HCT116 (cell line): Measurements from ENCODE around the gene OGFOD2. TPM values are rescaled to one million over a fixed set of nuclear protein-coding genes. Genes with fewer than 3 reads are reported as not detected.

Source experiments
- ATAC-seq: fragments of 200-7000 bp; cut with Tn5 transposase; 2 replicates; pipeline ENCODE4 v1.9.1; 2020; ENCODE audit warnings: mild to moderate bottlenecking, moderate library complexity
- BruUV-seq: library from RNA; stranded (reverse); fragments of 400-500 nt; replicated peaks from 2 replicates; lab custom pipeline; 2021; lab: Mats Ljungman, UMichigan
- CTCF ChIA-PET: fragments of 300-600 bp; sonication (Branson Sonifier 250); formaldehyde crosslinking; loops from one replicate; lab custom pipeline; 2021; ENCODE audit warnings: antibody characterized with exemption; lab: Charles Lee
- POLR2A ChIA-PET: fragments of 300-600, 350-600 bp; sonication (Branson Sonifier 250); formaldehyde crosslinking; loops from one replicate; lab custom pipeline; 2021; ENCODE audit warnings: antibody characterized with exemption; lab: Charles Lee
- RAD21 ChIA-PET, 2 experiments: fragments of 300-600 bp; sonication (Branson Sonifier 250); formaldehyde crosslinking; loops; one replicate each; lab custom pipeline; 2023; ENCODE audit warnings: low total read pairs in 2 of 2; ENCODE audit not compliant: uncharacterized antibody in 2 of 2, unreplicated experiment in 2 of 2, low non-redundant PET in 1 of 2; lab: Charles Lee
- DNase-seq: peaks from one replicate; pipeline ENCODE4 v3.0.0-alpha.2; 2010; ENCODE audit warnings: low read depth, low spot score
- H2AFZ ChIP-seq: fragments of 200-600 bp; shearing (Covaris generic), sonication (generic); 2 replicates; pipeline ENCODE4 v1.6.1; 2017; ENCODE audit warnings: low read depth, mixed run types, mixed read lengths, antibody characterized with exemption, low read length; ENCODE audit not compliant: poor library complexity, severe bottlenecking
- H3K27ac ChIP-seq: 2 replicates; pipeline ENCODE4 v1.5.1; 2012; ENCODE audit warnings: low read depth, low read length
- H3K27me3 ChIP-seq: fragments of 200-600 bp; sonication (generic); 2 replicates; pipeline ENCODE4 v1.6.1; 2016; ENCODE audit warnings: mixed run types, low read length, mixed read lengths; ENCODE audit not compliant: insufficient read depth
- H3K36me3 ChIP-seq, 2 experiments: fragments of 200-500 bp in 1 of 2; fragments of 200-600 bp in 1 of 2; sonication (Bioruptor generic) in 1 of 2; sonication (generic) in 1 of 2; 2 replicates each; pipeline versions ENCODE4 v1.5.1 to v1.6.1; 2014 to 2016; ENCODE audit warnings: low read length in 2 of 2, inconsistent platforms in 1 of 2, mixed read lengths in 1 of 2, mixed run types in 1 of 2; ENCODE audit not compliant: insufficient read depth in 2 of 2, control insufficient read depth in 1 of 2
- H3K4me1 ChIP-seq, 2 experiments: fragments of 200-600 bp in 1 of 2; sonication (generic) in 1 of 2; 2 replicates each; pipeline versions ENCODE4 v1.5.1 to v1.6.1; 2012 to 2017; ENCODE audit warnings: low read length in 2 of 2, inconsistent platforms in 1 of 2, mild to moderate bottlenecking in 1 of 2, mixed read lengths in 1 of 2, mixed run types in 1 of 2, moderate library complexity in 1 of 2; ENCODE audit not compliant: insufficient read depth in 2 of 2, control insufficient read depth in 1 of 2
- H3K4me2 ChIP-seq: fragments of 200-600 bp; sonication (generic); 2 replicates; pipeline ENCODE4 v1.6.1; 2017; ENCODE audit warnings: mixed run types, low read length, mixed read lengths
- H3K4me3 ChIP-seq, 2 experiments: fragments of 200-600 bp in 1 of 2; sonication (generic) in 1 of 2; replicated peaks in 1 of 2; 2 replicates each; pipeline ENCODE4 v1.5.1; 2011 to 2016; ENCODE audit warnings: low read length in 2 of 2, control low read depth in 1 of 2, low read depth in 1 of 2, mild to moderate bottlenecking in 1 of 2, mixed read lengths in 1 of 2, mixed run types in 1 of 2
- H3K79me2 ChIP-seq: fragments of 200-600 bp; sonication (generic); 2 replicates; pipeline ENCODE4 v1.6.1; 2017; ENCODE audit warnings: mild to moderate bottlenecking, mixed run types, low read length, moderate library complexity, mixed read lengths; ENCODE audit not compliant: insufficient read depth
- H3K9ac ChIP-seq: fragments of 200-600 bp; sonication (generic); 2 replicates; pipeline ENCODE4 v1.6.1; 2016; ENCODE audit warnings: low read length, mixed read lengths
- H3K9me2 ChIP-seq: fragments of 200-600 bp; sonication (generic), shearing (Covaris generic); 2 replicates; pipeline ENCODE4 v1.6.1; 2017; ENCODE audit warnings: mixed run types, mild to moderate bottlenecking, moderate library complexity; ENCODE audit not compliant: insufficient read depth
- H3K9me3 ChIP-seq, 2 experiments: fragments of 200-500 bp in 1 of 2; fragments of 200-600 bp in 1 of 2; sonication (Bioruptor generic) in 1 of 2; sonication (generic) in 1 of 2; 2 replicates each; pipeline ENCODE4 v1.6.1; 2014 to 2017; ENCODE audit warnings: low read length in 2 of 2, mixed read lengths in 2 of 2, inconsistent platforms in 1 of 2, low read depth in 1 of 2, mild to moderate bottlenecking in 1 of 2, mixed run types in 1 of 2, moderate library complexity in 1 of 2; ENCODE audit not compliant: control insufficient read depth in 1 of 2, insufficient read depth in 1 of 2
- H4K20me1 ChIP-seq: fragments of 200-600 bp; sonication (generic), shearing (Covaris generic); 2 replicates; pipeline ENCODE4 v1.6.1; 2017; ENCODE audit warnings: mixed run types, mild to moderate bottlenecking, moderate library complexity; ENCODE audit not compliant: insufficient read depth
- CBX3 ChIP-seq: IDR thresholded peaks from 2 replicates; pipeline ENCODE4 v1.6.1; 2012; ENCODE audit warnings: low read depth
- ELF1 ChIP-seq: IDR thresholded peaks from 2 replicates; pipeline ENCODE4 v1.6.1; 2012; ENCODE audit warnings: low read depth, borderline replicate concordance
- EZH2 ChIP-seq: fragments of 200-600 bp; sonication (generic); IDR thresholded peaks from 2 replicates; pipeline ENCODE4 v1.6.1; 2017; ENCODE audit warnings: antibody characterized with exemption, mixed run types
- FOSL1 ChIP-seq: IDR thresholded peaks from 2 replicates; pipeline ENCODE4 v1.6.1; 2012; ENCODE audit warnings: low read depth
- JUND ChIP-seq: IDR thresholded peaks from 2 replicates; pipeline ENCODE4 v1.6.1; 2012
- SIN3A ChIP-seq: IDR thresholded peaks from 2 replicates; pipeline ENCODE4 v1.6.1; 2012; ENCODE audit warnings: low read depth
- TCF7L2 ChIP-seq: IDR thresholded peaks from 2 replicates; pipeline ENCODE4 v1.7.0; 2011; ENCODE audit warnings: borderline replicate concordance, inconsistent platforms; ENCODE audit not compliant: insufficient read depth, insufficient read length; ENCODE audit errors: extremely low read depth
- YY1 ChIP-seq: IDR thresholded peaks from 2 replicates; pipeline ENCODE4 v1.6.1; 2011; ENCODE audit warnings: low read length, low read depth, moderate library complexity, mild to moderate bottlenecking; ENCODE audit not compliant: insufficient replicate concordance; ENCODE audit errors: extremely low read depth
- intact Hi-C: fragments of 100-400 bp; cut with micrococcal nuclease; formaldehyde crosslinking; loops from 2 replicates; pipeline ENCODE4 v1.10.0; 2022
- total RNA-seq: library from RNA; stranded (reverse); gene quantifications from one replicate; pipeline ENCODE4 v1.2.1, GENCODE V29; 2021; ENCODE audit not compliant: unreplicated experiment
- TF ChIP-seq, protein P1 (sequence below): IDR thresholded peaks from 2 replicates; pipeline ENCODE4 v1.6.1; 2012
- TF ChIP-seq, protein P2 (sequence below): IDR thresholded peaks from 2 replicates; pipeline ENCODE4 v1.6.1; 2011; ENCODE audit warnings: mild to moderate bottlenecking, low read length, moderate library complexity; ENCODE audit not compliant: insufficient replicate concordance; ENCODE audit errors: extremely low read depth
- TF ChIP-seq, protein P3 (sequence below), 3 experiments: fragments of 200-600 bp in 1 of 3; sonication (generic) in 1 of 3; IDR thresholded peaks in 2 of 3; conservative IDR thresholded peaks in 1 of 3; 2 replicates each; pipeline ENCODE4 v1.5.1; 2012 to 2017; ENCODE audit warnings: low read depth in 2 of 3, low read length in 2 of 3, antibody characterized with exemption in 1 of 3, borderline replicate concordance in 1 of 3, control low read depth in 1 of 3, mild to moderate bottlenecking in 1 of 3, mixed read lengths in 1 of 3, mixed run types in 1 of 3, moderate library complexity in 1 of 3; ENCODE audit not compliant: insufficient read depth in 1 of 3

The OGFOD2 gene
- total RNA-seq, 1 experiment from 2014 or later = 29.5 TPM

DNA sequence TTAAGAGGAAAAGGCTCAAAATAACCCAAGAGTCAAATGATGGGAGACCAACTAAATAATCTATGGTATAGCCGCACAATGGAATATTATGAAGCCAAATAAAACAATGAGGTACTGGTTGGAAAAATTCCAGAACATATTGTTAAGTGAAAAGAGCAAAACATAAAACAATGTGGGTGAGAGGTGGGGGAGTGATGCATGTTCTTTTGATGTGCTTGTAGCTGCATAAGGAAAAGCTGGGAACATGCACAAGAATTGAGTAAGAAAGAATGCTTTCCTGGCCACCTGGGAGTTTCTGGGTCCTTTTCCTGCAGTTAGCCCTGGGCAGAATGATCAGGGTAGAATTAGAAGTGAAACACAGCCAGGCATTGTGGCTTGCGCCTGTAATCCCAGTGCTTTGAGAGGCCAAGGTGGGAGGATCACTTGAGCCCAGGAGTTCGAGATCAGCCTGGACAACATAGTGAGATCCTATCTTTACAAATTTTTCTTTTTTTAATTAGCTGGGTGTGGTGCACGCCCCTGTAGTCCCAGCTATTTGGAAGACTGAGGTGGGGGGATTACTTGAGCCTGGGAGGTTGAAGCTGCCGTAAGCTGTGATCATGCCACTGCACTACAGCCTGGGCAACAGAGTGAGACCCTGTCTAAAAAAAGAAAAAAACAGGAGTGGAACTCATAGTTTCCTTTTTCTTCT lies 16.7 kb upstream of the OGFOD2 start:
- H3K27ac ChIP-seq = no peak overlapping the region
- no peaks in the 10 kb centered on the region for H3K9me3 ChIP-seq
- no peak for DNase-seq
- intact Hi-C loops = no loop called here
- POLR2A ChIA-PET = no interaction called here
- H3K36me3 ChIP-seq = no peaks in the 10 kb centered on the region
- H3K79me2 ChIP-seq = peaks cover 3% of the 10 kb centered on the region; the same call in 1 of the 2 replicates
- RAD21 ChIA-PET = no interaction called here
- H3K9ac ChIP-seq = no peak overlapping the region
- H3K9me2 ChIP-seq = no peaks in the 10 kb centered on the region
- H3K4me2 ChIP-seq = no peak overlapping the region
- no peak overlapping the region for H3K4me3 ChIP-seq
- no peaks in the 10 kb centered on the region for H4K20me1 ChIP-seq
- peaks cover 8 to 10% of the 10 kb centered on the region in 2 experiments for H3K4me1 ChIP-seq
- H2AFZ ChIP-seq = no peak overlapping the region
- CTCF ChIA-PET = no interaction called here
- no peak for ATAC-seq
- no peaks in the 10 kb centered on the region for H3K27me3 ChIP-seq
- TF ChIP-seq EZH2 (no peak), YY1 (no peak), TCF7L2 (no peak), CBX3 (no peak)
- TF ChIP-seq, protein P1, sequence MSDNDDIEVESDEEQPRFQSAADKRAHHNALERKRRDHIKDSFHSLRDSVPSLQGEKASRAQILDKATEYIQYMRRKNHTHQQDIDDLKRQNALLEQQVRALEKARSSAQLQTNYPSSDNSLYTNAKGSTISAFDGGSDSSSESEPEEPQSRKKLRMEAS = no peak
- no TSS peak for BruUV-seq

GRCh38 chr12:122959566-122960192 lies 15.4 kb upstream of the OGFOD2 start:
- no peak overlapping the region for H3K4me2 ChIP-seq
- POLR2A ChIA-PET = no interaction called here
- CTCF ChIA-PET = no interaction called here
- H2AFZ ChIP-seq = no peak overlapping the region
- intact Hi-C loops = no loop called here
- no peak overlapping the region for H3K9ac ChIP-seq
- peaks cover 3% of the 10 kb centered on the region; the same call in 1 of the 2 replicates for H3K79me2 ChIP-seq
- H3K9me2 ChIP-seq = no peaks in the 10 kb centered on the region
- peaks cover 18 to 23% of the 10 kb centered on the region in 2 experiments for H3K4me1 ChIP-seq
- H3K27me3 ChIP-seq = no peaks in the 10 kb centered on the region
- no peaks in the 10 kb centered on the region for H3K9me3 ChIP-seq
- DNase-seq (no peak), ATAC-seq (no peak)
- BruUV-seq = no TSS peak
- no peaks in the 10 kb centered on the region for H3K36me3 ChIP-seq
- H3K27ac ChIP-seq = no peak overlapping the region
- TF ChIP-seq, protein P2, sequence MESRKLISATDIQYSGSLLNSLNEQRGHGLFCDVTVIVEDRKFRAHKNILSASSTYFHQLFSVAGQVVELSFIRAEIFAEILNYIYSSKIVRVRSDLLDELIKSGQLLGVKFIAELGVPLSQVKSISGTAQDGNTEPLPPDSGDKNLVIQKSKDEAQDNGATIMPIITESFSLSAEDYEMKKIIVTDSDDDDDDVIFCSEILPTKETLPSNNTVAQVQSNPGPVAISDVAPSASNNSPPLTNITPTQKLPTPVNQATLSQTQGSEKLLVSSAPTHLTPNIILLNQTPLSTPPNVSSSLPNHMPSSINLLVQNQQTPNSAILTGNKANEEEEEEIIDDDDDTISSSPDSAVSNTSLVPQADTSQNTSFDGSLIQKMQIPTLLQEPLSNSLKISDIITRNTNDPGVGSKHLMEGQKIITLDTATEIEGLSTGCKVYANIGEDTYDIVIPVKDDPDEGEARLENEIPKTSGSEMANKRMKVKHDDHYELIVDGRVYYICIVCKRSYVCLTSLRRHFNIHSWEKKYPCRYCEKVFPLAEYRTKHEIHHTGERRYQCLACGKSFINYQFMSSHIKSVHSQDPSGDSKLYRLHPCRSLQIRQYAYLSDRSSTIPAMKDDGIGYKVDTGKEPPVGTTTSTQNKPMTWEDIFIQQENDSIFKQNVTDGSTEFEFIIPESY = no peak
- TF ChIP-seq FOSL1 (no peak), SIN3A (no peak), ELF1 (no peak), CBX3 (no peak), JUND (no peak)
- TF ChIP-seq, protein P3, sequence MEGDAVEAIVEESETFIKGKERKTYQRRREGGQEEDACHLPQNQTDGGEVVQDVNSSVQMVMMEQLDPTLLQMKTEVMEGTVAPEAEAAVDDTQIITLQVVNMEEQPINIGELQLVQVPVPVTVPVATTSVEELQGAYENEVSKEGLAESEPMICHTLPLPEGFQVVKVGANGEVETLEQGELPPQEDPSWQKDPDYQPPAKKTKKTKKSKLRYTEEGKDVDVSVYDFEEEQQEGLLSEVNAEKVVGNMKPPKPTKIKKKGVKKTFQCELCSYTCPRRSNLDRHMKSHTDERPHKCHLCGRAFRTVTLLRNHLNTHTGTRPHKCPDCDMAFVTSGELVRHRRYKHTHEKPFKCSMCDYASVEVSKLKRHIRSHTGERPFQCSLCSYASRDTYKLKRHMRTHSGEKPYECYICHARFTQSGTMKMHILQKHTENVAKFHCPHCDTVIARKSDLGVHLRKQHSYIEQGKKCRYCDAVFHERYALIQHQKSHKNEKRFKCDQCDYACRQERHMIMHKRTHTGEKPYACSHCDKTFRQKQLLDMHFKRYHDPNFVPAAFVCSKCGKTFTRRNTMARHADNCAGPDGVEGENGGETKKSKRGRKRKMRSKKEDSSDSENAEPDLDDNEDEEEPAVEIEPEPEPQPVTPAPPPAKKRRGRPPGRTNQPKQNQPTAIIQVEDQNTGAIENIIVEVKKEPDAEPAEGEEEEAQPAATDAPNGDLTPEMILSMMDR (IDR thresholded peaks at IDR 0.05 in 2 of 3, conservative IDR thresholded peaks at IDR 0.05 in 1 of 3; ENCODE audit: borderline replicate concordance in 1 of 3, insufficient read depth in 1 of 3, low read depth in 2 of 3, low read length in 2 of 3) = no peak
- H3K4me3 ChIP-seq = no peak overlapping the region
- H4K20me1 ChIP-seq = no peaks in the 10 kb centered on the region
- RAD21 ChIA-PET = no interaction called here
